GM18511 (cell line): ENCODE measurements around the gene FILIP1.

ENCODE experiments used
- ATAC-seq: cut with Tn5 transposase; IDR thresholded peaks from one replicate; pipeline ENCODE4 v1.9.1; 2021; ENCODE audit warnings: mild to moderate bottlenecking, moderate library complexity; ENCODE audit not compliant: unreplicated experiment

FILIP1 gene

DNA sequence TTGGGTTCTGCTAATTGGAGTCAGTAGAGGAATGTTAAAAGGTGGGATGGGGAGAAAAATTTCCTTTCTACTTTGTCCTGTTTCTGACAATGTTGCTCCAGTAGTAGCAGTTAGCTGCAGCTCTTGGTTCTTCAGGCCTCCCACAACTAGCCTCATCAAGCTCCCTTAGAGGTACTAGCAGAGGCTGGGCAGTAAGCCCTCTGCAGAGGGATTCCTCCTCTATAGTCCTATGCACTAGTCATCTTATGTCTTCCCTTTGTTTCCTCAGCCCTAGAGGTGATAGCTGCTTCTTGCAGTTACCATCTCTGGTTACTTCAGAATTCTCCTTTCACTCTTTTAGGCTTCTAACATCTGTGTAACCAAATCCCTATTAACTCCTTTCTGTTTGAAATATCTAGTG is 99.8 kb downstream of the FILIP1 start:
- ATAC-seq = no peak

DNA sequence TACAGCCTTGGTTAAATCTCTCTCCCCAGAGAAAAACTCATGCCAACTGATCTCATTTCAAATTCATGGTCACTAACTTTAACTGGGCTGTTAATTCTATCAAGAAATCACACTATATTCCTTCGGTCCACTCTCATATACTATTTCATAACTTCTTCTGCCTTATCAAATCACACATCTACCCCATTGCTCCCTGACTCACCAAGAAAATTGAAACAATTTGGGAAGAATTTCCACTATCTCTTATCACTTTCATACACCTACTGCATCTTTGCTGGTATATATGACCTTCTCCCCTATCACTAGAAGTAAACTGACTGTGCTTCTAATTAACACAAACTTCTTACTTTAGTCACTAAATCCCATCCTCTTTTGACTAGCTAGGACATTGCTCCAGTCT is 102.3 kb downstream of the FILIP1 start:
- no peak for ATAC-seq

DNA sequence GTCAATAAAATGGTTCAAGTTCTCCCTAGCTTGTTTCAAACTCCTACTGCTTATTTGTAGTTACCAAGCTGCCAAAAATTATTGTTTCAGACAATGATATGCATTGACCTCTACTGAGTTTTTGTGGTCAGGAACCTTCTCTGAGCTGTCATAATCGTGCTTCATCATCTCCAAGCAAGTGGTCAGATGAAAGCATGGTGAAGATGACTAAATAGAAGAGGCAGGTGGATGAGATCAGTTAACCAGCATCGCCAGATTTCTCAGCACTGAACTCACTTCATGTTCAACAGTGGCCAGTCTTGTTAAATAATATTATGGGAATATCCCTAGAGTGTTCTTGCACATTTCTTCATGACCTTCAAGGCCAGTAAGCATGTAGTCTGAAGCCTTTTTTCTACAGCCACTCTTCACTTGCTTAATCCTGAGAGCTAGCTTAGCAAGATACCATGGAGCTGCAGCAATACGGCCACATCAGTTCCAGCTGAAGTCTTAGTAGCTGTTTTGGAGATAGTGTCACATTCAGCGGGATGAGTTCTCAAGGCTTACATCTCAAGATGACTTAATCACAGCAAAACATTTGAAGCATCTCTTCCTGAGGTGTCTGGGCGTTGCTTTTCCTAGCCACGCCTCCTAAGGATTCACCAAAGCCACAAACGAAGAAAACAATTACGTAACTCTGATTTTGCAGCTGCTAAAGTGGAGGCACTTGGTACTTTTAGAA is 107.4 kb downstream of the FILIP1 start:
- ATAC-seq = no peak

DNA sequence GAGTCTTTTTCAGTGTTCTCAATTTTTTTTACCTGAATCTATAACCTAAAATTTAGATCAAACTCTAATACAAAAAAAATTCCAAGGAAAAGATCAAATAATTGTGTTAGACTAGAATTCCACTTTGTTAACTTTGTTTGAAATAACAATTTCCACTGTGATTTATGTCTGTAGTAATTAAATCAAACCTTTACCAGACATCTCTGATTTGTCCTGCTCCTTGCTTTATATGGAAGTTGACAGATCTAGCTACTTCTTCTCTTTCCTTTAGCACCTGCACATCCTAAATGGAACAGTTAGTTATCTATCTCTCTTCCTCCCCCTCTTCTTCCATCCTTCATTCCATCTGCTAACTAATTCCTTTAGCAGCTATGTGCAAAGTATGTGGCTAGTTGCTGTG is 109.5 kb downstream of the FILIP1 start:
- no peak for ATAC-seq

DNA sequence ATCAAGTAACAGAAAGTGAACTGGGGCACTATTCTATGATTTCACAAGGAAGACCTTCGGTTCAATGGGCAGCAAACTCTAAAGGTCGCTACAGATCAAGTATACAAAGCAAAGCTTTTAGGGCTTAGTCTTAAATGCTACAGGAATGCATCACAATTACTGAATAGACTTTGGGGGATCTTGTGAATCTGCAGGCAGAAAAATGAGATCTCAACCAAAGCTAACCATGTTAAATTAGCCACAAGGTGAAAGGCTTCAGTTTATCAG is 111.0 kb downstream of the FILIP1 start:
- no peak for ATAC-seq

DNA sequence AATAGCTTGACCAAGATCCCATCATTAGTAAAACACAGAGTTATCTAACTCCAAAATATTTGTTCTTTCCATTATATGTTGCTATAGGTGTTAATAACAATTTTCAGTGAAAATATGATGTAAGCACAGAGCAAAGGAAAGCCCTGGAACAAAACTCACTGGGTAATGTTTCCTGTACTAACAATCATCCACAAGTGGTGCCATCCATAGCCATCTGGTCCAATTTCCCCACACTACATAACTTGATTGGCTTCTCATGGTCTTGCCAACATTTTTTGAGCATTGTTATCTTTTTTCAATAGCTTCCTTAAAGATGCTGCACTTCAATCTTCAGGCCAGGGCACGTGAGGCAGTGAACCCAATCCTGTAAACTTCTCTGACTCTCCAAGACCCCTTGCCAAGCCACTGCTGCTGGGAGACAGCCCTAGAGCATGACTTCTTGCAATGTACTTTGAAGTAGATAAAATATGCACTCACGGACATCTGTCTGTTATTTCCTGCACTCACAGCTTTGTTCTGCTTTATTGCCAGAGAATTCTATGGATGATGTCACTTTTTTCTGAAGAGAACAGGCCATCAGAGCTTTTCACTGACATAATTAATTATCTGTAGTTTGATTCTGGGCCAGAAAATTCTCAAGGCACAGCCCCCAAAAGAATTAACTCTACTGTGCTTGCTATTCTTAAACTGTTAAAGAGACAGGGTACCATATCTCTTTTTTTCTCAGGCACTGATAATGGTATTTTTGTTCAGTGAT is 111.5 kb downstream of the FILIP1 start:
- no peak for ATAC-seq

DNA sequence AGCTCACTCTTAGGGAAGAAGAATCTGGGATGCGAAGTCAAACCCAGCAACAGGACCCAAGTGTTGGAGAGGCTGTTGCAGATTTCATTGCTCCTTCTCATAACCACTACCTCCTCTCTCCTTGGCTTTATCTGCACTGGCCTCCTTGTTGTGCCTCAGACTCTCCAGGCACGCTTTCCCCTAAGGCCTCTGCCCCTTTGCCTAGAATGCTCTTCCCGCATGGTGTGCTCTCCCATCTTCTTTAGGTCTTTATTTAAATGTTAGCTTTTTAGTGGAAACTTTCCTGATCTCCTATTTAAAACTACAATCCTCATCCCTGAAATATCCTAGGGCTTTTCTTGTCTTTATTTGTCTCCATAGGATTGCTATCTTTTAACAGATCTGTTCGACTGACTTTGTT is 114.1 kb downstream of the FILIP1 start:
- ATAC-seq = no peak

DNA sequence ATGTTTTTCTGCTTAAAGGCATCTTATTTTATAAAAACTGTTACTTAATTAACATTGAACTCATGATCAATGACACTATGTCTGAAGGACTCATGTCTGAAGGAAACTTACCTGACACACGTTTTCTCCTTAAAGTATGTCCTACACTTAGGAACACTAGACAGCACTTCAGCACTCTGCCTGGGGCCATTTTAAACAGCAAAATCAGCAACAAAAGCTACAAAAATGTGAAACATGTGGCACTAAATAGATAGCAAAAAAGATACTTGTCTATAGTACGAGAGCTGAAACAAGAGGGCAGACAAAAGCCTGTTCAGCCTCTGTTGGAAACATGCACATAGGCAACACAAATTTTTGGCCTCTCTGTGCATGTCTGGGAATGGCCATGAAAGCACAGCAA is 115.5 kb downstream of the FILIP1 start:
- no peak for ATAC-seq

DNA sequence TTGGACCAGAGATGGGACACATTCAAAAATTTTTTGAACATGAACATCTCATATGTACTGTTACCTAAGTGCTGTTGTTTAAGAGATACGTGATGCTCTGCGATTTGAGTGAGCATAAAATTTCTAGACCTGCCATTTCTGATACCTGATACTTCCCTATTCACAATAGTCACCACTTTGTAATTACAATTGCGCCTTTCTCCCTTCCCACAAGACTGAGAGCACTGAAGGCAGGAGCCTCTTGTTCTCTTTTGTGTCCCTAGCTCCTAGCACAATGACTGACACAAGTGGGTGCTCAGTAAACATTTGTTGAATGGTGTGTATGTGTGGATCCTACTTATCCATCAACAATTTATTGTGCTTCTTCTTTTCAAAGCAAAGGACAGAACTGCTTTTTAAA is 116.2 kb downstream of the FILIP1 start:
- ATAC-seq = no peak

DNA sequence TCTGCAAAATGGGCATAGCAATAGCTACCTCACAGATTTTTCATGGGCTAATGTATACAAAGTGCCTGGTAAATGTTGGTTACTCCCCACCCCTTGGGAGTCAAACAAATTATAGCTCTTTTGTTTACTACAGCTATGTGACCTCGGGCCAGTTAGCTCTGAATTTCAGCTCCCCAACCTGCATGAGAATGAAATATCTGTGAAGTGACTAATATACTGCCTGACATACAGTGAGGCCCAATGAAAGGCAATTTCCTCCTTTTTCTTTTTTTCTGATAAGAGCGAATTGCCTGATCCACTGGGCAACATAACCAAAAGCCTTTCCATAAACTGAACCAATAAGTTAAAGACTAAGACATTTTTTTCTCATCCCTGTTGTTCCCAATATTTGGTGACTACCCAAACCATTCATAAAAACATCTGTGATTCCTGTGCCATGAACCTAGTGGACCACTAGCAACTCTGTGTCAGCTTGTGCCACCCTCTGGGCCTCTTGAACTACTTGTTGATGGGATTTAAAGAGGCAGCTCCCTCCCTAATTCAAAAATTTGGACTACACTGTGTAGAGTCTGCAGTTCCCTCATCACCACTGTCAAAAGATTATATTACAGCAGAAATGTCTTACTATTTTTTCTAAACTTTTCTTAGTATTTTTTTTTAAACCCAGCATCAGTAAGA is 117.1 kb downstream of the FILIP1 start:
- no peak for ATAC-seq

DNA sequence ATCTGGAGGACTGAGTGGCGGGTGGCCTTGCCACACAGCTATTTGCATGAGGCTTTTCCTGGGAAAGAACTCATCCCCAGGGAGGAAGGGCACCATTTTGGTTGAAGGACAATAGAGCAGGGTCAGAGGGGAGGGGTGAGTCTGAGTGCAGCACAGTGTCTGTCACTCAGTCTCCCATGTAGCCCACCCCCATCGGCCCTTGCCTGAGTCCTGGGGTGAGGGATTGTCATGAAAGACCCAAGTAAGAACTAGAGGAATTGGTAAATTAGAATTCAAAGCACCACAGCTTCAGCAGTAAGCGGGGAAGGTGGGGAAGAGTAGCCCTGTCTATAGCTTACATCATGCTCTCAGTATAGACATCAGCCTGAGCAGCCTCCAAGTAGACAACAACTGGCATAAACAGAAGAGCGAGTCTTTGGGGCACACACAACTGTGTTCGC is 118.6 kb downstream of the FILIP1 start:
- no peak for ATAC-seq

DNA sequence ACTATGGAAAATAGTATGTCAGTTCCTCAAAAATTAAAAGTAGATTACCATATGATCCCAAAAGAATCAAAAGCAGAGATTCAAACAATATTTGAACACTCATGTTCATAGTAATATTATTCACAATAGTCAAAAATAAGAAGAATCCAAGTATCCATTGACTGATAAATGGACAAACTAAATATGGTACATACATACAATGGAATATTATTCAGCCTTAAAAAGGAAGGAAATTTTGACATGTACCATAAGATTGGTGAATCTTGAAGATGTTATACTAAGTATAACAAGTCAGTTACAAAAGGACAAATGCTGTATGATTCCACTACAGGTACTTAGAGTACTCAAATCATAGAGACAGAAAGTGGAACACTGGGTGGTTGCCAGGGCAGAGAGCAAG is 120.7 kb downstream of the FILIP1 start:
- no peak for ATAC-seq

DNA sequence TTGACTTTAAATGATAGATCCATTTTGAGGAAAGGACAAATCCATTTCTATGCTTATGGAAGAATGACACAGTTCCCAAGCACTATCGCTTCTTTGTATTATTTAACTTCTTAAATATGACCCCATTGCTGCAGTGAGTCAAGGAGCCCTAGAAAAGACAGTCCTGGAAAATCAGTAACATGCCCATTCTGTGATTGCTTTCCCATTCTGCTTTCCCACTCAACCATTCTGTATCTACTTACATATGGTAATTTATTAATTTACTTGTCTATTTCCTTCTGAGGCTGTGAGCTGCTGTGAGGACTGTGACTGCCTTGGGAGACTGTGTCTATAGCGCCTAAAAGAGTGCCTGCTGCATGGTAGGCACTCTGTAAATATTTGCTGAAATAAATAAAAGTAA is 123.6 kb downstream of the FILIP1 start:
- no peak for ATAC-seq

DNA sequence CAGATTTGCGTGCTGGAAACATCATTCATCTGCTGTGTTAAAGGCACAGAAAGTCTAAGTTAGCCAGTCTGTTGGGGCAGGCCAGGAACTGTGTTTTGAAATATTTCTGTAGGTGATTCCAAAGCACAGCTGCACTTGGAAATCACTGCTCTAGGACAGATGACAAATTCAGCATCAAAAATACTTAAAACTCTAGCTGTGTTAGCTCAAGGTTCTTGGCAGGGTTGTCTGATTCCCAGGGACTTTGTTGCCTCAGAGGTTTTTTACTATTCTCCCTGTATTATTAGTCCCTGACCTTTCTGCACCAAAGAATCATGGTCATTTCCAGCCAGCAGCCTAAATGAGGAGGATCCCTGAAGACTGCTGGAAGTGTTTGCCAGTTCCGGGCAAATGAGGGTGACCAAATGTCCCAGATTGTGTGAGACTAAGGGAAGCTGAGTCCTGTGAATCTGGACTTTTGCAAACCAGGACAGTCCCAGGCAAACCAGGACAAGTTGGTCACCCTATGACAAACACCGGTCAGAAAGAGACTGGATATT is 124.7 kb downstream of the FILIP1 start:
- no peak for ATAC-seq

DNA sequence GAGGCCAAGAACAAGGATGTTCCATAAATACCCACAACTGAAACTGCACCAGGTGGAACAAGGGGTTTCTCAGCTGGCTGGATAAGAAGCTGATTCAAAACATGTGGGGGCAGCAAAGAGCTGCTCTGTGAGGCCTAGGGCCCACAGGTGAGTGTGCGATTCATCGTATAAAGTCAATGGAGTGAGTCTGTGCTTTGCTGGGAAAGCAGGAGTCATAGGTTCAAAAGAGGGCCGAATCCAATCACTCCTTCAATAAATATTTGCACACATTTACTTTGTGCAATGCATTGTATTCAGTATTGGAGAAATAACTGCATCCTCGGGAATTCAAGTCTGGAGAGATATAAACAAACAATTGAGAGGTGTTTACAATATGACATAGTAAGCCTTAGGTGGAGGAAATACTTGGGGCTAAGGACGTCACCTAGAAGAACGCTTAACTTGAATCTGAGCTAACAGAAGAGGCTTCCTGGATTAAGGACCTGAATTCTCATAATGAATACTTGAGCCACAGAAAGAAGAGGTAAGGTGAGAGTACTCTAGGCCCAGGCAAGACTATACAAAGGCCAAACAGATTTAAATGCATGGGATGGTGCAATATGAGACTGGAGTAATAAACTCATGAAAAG is 125.3 kb downstream of the FILIP1 start:
- no peak for ATAC-seq

DNA sequence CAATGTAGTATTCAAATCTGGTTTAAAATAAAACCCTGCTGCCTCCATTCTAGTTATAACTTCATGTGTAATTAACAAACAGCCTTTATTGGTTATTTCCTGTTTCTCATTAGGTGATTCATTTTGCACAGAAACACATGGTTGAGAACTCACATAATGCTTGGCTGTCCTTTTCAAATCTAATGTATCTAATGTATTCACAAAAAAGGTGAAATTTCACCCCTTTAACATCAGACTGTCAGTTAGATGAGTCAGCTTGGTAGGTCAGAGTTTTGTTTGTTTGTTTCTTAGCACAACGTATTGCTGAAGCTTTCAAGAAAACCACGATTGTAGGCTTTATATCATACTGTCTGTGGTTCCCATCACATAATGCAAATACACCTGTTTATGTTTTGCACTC is 130.3 kb downstream of the FILIP1 start:
- ATAC-seq = no peak

DNA sequence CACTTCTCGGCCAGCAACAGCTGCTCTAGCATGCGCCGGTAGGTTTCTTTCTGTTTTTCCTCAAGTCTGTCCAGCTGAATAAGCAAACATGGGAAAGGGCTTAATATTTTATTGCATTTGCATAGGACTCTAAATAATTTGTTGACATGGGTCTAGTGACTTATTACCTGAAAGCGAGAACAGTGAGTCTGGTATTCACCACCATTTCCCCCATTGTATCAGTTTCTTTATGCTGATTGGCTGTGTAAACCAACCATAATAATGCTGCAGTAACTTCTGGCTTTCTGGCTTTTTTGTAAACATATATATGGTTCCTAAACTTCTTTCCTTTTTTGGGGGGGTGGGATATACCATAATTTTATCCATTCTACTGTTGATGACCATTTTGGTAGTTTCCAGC is 140.0 kb downstream of the FILIP1 start:
- no peak for ATAC-seq

DNA sequence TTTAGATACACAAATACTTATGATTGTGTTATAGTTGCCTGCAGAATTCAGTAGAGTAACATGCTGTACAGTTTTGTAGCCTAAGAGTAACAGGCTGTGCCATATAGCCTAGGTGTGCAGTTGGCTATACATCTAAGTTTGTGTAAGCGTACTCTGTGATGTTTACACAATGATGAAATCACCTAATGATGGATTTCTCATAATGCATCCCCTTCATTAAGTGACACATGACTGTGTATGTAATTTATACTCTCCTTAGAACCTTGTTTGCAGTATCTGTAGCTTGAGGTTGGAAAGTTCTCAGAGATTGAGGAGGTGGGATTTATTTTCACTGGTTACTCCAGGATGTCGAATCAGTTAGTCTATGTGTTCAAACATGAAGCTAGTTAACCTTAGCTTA is 142.0 kb downstream of the FILIP1 start:
- no peak for ATAC-seq

DNA sequence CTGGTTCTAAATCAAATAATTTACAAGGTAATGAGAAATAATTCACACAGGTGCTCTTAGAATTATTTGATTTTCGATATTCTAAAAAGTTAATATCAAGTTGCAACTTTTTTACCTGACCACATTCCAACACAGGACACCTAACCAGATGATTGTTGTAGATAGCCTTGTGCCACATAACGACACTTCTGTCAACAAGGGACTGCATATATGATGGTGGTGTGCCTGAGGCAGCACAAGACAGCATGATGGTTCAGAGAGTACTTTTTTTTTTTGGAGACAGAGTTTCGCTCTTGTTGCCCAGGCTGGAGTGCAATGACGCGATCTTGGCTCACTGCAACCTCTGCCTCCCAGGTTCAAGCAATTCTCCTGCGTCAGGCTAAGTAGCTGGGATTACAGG is 142.8 kb downstream of the FILIP1 start:
- no peak for ATAC-seq

DNA sequence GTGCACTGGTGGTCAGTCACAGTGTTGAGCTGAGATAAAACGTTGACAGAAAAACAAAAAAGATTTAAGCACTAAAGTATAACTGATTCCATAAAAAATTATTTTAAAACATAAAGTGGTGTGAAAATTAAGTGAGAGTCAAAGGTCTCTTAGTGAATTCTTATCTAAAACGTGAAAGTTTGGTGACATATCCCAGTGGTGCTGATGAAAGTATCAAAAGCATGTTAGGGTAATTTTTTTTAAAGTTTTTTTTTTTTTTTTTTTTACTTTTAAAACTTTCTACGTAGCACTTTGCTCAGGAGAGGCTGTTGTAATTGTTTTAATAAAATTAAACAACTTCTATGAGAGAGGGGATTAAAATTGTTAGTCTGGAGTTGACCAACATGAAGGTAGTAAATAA is 143.4 kb downstream of the FILIP1 start:
- no peak for ATAC-seq

DNA sequence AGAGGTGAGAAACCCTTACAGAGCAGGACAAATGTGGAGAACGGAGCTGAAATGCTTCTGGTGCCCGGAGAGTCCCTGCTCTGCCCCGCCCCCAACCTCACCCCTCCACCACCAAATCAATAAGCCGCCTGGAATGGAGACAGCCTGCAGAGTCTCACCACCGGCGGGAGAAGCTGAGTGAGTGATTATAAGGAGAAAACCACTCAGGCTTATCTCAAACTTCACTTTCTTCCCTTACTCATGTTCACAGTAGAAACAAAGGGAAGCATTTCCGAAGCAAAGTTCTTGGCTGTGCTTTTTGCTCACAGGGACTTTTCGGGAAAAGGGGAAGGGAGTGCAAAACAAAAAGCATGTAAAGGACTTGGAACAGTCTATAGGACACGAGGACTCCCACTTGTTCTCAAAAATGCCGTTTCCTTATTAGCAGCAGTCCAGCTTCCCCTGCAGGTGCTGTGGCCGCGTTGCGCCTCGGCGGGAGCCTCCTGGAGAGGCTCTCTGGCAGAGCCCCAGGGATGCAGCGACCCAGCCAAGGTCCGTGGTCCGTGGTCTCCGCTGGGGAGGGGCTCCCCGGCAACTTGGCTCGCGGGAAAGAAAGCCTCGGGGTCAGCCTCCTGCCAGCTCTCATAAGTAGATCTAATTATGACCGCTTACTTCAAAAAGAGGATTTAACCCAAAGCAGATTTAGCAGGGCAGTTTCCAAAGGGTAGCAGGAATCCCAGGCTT is 144.2 kb downstream of the FILIP1 start:
- no peak for ATAC-seq
